Superior temporal gyrus (tissue), 1 donor: ENCODE measurements around the gene KLK12.

Experiments
- DNase-seq: peaks from one replicate; pipeline ENCODE4 v3.0.0-alpha.2; 2016; ENCODE audit errors: extremely low spot score

The KLK12 gene, protein sequence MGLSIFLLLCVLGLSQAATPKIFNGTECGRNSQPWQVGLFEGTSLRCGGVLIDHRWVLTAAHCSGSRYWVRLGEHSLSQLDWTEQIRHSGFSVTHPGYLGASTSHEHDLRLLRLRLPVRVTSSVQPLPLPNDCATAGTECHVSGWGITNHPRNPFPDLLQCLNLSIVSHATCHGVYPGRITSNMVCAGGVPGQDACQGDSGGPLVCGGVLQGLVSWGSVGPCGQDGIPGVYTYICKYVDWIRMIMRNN

DNA sequence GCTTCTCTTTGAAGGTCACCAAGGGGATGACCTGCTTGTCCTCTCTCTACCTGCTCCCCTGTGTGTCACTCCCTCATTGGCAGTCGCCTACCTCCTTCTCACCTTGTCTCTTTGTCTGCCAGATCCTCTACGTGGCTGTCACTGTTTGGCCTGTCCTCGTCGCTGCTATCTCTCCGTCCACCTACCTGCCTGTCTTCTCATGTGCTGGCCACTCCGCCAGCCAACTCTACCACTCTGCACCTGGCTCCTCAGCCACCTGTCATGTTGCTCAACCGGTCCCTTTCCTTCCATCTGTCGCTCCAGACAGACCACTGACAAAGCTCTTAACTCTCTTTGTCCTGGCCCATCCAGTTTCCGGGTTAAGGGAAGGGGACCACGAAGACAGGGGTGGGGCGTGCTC lies at the start of gene KLK12:
KLK12 (minus strand) TSS at position 299 of the 400 bp plus-strand sequence. CDS start 381 bp downstream, outside the sequence.
- DNase-seq, result no peak

DNA sequence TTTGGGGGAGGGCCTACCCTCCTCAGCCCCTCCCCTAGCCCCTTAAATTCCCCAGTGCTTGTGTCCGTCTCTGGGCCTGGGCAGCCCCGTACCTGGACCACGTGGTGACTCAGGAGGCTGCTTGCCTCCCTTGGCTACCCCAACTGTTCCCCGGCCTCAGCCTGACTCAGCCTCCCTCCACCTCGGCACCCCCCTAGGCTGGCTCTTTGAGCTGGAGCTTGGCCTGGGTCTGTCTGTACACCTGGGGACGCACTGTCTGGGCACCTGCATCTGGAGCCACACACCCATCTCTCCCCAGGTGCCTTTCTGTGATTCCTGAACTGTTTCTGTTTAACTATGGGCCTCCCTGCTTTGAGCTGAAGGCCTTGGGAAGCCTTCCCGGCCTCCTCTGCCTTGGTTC lies 49.7 kb upstream of the KLK12 start:
- DNase-seq, result no peak

DNA sequence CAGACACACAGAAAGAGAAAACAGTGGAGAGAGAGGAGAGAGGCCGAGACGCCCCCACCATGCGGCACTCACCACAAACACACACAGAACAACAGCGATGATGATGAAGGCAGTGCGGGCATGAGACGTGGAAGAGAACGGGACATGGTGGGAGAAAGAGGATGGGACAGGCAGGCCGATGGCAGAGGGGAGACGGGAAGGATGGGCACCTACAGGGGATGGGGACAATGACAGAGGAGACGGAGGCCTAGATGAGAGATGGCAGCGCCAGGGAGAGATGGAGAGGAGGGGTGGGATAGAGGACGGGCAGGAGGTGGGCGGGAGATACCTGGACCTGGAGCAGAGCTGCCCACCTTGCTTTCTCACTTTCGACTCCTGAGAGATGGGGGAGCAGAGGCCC lies 49.0 kb upstream of the KLK12 start:
- no peak for DNase-seq

DNA sequence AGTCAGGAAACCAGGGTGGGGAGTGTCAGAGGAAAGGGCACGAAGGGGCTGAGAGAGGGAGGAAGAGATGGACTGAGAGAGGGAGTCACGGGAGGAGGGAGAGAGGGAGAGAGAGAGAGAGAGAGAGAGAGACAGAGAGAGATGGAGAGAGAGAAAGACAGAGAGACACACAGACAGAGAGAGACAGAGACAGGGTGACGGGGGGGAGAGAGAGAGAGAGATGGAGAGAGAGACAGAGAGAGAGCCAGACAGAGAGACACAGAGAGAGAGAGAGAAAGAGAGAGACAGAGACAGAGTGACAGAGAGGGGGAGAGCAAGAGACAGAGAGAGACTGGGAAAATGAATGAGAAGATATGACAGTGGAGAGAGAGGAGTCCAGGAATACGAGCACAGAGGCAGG lies 48.4 kb upstream of the KLK12 start:
- DNase-seq, result no peak

DNA sequence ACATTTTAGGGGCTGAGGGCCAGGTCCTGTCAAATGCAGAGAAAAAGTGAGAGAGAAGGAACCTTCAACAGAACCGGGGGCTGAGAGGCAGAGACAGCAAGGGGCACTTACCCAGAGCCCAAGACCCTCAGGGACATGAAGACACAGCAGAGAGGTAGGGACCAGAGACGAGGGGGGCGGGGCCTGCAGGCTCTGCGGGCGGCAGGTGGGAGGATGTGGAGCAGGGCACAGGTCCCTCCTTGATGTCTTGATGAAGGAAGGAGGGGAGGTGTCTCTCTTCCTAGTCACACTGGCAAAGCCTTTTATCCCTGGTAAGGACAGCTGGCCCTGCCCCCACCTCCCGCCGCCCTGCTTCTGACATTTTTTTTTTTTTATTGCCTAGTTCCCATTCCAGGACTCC lies 47.8 kb upstream of the KLK12 start, which contains the start of gene KLK14:
KLK14 (minus strand) TSS at position 277 of the 400 bp plus-strand sequence; CDS start at position 4, 273 bp downstream.
- no peak for DNase-seq

DNA sequence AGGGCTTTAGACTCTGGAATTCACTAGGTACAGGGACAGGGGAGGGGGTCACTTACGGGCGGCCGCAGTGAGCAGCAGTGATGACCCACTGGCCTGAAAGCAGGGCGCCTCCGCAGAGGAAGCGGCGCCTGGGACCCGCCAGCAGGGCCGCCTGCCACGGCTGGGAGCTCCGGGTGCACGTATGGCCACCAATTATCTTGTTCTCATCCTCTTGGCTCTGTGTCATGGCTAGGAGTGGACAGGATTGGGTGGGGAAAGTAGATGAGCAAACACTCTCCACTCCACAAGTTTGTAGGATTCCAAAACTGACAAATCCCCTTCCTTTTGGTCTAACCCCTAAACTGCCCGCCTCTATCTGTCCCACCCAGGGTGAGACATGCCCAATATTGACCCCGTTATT lies 46.7 kb upstream of the KLK12 start:
- no peak for DNase-seq

DNA sequence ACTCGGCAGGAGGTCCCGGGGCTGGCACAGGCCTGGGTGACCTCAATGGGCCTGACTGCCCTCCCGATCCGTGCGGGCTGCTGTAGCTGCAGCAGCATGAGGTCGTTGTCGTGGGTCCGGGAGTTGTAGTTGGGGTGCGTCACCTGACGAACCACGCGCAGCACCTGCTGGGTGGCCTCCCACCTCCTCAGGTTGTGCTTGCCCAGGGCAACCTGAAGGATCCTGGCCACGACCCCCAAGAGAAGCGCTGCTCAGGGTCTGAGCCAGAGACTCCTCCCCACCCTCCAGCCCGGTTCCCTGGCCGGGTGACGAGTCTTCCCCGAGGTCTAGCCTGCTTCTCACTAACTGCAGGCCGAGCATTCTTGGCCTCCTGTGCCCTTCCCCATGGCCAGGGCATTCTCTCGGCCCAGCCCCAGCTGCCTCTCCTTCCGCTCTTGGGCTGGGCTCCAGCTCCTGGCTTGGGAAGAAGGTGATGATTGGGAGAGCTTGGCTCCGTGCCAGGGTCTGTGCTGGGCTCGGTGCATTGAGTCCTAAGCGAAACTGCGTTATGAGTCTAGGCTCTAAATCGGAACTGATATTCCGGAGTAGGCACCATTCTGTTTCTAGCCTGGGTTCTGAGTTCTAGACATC lies 44.8 kb upstream of the KLK12 start:
- no peak for DNase-seq

DNA sequence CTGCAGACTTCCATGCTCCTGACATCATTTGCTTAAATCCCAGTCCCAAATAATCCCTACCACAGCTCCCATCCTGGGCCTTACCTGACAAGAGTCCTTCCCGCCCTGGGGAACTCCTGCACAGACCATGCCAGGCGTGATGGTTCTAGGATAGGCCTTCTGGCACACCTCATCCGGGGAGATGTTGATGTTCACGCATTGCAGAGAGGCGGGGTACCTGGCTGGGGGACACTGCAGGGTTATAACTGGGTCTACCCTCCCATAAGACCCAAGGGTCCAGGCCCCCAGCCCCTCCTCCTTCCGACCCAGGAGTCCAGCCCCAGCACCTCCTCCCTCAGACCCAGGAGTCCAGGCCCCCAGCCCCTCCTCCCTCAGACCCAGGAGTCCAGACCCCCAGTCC lies 43.9 kb upstream of the KLK12 start:
- no peak for DNase-seq

DNA sequence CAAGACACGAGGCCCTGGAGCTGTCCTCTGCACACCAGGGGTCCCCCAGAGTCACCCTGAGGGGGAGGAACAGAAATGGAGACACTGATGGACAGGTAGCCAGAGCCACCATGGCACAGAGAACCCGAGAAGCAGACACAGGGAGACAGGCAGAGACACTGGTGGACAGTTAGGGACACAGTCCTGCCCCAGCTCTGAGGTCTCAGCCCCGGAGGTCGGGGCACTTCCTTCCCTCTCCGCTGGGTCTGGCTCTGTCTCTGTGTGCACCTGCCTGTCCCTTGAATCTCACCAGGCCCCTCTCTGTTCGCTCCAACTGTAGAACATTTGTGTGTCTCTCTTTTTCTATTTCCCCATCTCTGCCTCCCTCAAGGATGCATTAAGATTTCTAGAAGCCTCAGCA lies 43.3 kb upstream of the KLK12 start:
- no peak for DNase-seq

DNA sequence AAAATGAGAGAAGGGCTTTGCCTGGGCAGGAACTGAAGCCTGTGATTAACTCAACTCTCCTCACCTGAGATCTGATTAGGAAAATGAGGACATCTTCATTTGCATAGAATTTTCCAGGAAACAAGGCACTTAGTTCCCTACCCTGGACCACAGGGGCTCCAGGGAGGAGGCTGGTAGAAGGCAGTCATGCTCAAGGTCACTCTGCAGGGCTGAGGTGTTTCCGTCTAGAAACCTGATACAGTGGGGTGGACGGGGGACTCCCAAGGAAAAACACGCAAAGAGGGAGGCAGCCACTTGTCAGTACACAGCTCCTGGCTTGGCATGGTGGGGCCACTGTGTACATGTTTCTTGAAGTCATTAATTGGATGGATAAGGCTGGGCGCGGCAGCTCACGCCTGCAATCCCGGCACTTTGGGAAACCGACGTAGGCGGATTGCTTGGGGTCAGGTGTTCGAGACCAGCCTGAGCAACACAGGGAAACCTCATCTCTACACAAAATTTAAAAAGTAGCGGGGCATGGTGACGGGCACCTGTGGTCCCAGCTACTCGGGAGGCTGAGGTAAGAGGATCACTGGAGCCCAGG lies 41.9 kb upstream of the KLK12 start:
- no peak for DNase-seq

DNA sequence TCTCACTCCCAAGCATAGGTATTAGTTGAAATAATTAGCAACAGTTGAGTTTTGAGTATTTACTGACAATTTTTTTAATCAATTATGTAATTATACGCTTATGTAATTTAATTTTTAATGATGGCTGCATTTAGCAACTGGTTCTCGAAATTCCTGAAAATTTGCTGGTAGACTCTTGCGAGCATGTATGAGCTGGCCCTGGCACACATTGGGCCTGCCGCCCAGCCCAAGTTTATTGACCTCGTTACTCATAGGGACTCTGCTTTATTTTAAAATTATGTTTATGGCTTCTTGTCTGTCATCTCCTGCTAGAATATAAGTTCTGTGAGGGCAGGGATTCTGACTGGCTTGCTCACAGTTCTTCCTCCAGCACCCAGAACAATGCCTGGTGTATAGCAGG lies 41.2 kb upstream of the KLK12 start:
- DNase-seq, result no peak

DNA sequence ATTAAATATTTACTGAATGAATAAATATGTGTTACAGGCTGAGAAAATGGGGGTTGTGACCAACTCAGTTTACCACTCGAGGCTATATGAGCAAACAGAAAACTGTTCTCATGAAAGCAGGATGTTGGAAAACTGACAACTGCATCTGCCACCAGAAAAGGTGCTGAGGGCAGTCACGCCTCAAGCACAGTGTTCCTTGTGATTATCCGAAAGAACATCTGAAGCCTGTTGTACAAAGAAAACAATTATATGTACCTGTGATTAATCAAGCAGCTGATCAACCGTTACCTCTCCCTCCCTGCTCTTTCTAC lies 36.2 kb upstream of the KLK12 start:
- no peak for DNase-seq

DNA sequence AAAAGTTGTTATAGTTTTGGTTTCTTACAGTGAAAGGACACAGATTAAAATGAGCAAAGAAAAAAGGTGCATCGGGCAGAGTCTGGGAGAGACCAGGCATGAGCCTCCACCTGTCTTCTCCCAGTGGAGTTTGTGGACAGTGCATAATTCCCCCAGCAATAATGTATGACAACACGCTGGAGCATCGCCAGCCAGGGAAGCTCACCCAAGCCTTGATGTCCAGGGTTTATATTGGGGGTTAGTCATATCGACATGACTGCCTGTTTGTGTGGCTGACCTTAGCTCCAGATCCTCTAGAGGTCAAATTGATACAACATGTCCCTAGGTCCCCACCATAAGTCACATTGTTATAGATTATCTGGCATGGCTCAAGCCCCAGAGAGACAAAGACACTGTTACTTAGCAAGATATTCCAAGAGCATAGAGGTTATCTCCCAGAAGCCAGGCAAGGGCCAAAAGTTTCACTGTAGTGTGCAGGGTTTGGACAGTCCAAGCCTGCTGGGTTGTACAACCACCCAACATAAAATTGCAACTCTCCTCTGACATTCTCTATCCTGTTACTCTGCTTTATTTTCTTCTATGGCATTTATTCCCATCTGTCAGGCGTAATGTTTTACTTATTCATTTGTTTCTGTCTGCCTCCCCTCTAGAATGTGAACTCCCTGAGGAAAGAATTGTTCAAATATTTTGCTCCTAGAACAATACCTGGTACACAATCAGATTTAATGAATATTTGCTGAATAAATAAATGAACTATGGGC lies 35.7 kb upstream of the KLK12 start:
- DNase-seq, result no peak

DNA sequence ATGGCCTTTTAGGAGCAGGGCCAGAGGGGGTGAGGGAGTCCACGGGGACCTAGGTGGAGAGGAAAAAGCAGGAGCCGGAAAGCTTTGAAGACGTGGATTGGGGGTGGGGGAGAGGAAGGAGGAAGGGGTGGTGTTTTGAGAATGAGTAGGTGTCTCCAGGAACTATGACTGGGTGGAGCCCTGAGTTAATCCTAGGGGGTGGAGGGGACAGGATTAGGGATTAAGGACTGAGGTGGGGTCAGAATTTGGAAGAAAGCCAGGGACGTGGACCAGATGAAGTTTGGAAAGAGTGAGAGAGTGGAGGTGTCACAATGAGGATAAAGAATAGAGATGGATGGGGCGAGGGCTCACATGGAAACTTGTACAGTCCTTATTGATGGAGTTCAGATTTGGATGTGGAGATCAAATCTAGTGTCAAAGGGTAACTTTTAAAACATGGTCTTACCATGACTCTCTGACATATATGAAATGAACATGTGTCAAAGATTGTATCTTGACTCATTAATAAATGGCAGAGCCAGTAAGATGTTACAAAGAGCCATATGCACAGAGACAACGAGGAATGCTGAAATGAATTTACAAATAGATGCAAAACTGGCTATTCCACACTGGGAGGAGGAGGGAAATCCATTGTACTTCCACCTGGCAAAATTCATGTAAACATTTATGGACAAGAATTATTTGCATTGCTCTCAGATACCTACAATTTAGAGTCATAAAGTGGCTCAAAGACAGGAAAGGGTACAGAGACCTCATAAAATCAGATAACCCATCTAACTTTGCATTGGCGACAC lies 31.8 kb upstream of the KLK12 start:
- no peak for DNase-seq

DNA sequence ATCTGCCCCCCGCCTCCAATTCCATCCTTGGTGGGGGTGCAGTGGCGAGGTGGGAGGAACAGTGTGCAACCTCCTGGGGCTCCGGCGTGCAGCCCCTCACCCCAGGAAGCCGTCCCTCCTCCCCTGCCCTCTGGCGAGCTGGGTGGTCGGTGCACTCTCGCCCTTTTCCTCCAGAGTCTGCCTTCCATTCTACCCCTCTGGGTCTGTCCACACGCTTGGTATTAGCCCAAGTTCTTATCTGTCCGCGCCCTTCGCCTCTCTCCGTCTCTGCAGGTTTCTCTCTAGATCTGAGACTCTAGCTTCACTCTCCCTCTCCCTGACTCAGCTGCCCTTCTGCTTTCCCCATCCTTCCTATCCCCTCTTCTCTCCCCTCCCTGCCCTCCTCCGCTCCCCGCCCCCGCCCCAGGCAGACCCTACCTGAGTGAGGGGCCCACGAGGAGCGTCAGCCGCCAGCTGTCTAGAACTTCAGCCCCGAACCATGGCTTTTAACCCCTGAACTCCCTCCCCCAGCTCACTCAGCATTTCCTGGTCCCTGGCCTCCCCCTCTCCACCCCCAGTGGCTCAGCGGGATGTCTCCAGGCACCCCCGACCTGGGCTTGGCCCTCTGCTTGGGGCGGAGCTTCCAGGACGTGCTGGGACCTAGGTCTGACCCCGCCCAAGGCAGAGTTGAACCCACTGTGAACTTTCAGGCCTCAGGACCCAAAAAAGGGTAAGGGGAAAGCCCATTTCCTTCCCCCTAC lies 30.6 kb upstream of the KLK12 start:
- no peak for DNase-seq

DNA sequence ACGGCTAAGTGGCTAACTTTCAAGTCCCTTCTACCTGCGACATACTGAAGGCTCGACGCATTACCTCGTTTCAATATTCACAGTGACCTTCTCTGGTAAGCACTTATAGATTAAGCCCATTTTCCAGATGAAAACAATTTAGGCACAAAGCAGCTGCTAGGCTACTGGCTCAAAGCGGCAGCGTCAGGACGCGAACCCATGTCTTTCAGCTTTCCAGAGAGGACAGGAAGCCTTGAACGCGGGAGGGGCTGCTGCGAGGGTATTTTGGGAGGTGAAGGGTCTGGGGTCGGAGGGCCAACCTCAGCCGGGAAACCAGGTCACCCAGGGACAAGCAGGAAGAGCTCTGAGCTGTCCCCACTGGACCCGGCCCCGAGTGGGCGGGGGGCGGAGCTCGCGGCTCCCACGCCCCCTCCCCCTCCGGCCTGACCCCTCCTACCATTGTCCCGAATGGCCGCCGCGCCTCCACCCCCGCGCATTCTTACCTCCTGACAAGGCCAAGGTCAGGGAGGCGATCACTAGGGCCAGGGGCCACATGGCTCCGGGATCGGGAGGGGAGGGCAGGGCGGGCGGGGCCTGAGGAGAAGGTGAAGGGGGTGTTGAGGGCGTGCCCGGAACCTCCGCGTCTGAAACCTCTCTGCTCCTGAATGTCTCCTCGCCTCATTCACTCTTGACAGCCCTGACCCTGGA lies 29.9 kb upstream of the KLK12 start, which contains the start of gene KLK13:
KLK13 (minus strand) TSS at position 559 of the 687 bp plus-strand sequence; CDS start at position 534, 25 bp downstream.
- DNase-seq, result no peak

DNA sequence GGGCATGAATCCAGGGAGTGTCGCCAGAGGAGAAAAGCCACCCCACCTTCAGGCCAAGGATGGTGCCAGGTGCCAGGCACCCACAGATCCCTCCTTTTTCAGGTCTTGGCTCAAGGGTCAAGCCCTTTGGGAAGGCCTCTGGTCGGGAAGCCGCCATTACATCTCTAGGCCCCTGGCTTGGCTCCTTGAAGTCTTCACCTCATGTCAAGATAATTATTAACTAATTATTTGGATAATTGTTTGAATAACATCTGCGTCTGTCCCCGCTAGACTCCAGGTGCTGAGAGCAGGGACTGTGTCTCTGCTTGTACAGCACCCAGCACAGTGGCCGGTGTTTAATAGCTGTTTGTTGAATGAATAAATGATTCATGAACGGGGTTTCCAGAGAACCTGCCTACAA lies 28.9 kb upstream of the KLK12 start:
- no peak for DNase-seq

DNA sequence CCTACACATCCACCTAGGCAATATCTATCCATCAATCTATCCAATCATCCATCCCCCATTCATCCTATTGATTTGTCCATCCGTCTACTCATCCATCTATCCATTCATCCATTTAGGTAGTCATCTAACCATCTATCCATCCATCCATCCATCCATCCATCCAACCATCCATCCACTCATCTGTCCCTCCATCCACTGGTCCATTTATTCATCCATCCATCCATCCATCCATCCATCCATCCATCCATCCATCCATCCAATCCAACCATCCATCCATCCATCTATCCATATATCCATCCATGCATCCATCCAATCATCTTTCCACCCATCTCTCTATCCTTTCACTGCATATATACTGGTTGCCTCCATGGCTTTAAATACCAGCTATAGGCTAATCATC lies 26.2 kb upstream of the KLK12 start:
- DNase-seq, result no peak

DNA sequence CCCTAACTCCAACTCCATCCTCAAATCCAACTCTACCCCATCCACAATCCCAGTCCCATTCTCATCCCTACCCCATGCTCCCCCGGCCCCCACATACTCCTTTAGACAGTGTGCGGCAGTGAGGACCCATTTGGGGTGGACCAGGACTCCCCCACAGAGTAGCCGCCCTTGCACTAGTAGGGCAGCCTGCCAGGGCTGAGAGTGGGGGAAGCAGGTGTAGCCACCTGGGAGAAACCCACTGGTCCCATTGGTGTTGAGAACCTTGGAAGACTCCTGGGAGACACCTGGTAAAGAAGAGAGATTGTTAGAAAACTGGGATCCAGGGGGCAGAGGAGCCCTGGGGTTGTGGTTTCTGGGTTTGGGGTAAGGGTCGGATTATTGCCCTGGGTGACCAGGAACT lies 25.5 kb upstream of the KLK12 start:
- DNase-seq, result no peak

DNA sequence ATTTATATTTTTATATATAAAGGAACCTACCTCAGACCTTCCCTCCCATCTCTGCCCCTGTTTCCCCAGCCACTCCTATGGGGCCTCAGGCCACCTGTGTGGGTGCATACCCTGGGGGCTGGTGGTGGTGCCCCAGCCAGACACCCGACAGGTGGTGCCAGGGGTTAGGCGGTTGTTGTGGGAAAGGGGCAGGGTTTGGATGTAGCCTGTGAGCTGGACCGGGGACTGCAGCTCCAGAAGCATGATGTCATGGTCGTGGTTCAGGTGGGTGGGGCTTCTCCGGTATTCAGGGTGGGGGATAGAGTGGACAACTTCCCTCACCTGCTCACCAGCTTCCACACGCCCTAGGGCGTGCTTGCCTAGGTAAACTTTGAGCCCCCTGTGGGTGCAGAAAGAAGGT lies 24.9 kb upstream of the KLK12 start:
- DNase-seq, result no peak

DNA sequence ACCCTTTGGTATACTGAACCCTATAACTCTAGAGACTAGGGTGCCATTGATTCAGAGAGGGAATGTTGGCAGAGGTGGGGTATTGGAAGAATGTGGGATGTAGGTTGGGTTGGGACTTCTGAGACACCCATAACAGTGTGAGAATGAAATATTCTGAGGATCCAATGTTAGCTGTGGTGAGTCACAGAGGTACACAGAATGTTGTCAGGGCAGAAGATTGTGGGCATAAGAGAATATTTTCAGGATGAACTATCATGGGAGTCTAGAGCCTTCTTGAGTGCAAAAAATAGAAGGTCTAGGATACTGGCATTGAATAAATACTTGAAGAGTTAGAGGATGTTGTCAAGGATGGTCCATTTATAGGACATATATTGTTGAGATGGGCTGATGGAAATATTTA lies 21.1 kb upstream of the KLK12 start:
- DNase-seq, result no peak
